Activated CD4-positive, alpha-beta T cell treated with anti-CD3 and anti-CD28 coated beads for 24 hours (primary cell): ENCODE data around the gene USP36.
"Not testable (repeated sequence)": the region's sequence is repeated elsewhere in the genome, so short reads cannot be mapped to it uniquely, and the experiment has no call there.

Experiments used
- DNase-seq, 2 donors: peaks; one replicate each; pipeline ENCODE4 v3.0.0-alpha.2; 2020; ENCODE audit warnings: low read depth in 2 of 2

The USP36 gene

DNA sequence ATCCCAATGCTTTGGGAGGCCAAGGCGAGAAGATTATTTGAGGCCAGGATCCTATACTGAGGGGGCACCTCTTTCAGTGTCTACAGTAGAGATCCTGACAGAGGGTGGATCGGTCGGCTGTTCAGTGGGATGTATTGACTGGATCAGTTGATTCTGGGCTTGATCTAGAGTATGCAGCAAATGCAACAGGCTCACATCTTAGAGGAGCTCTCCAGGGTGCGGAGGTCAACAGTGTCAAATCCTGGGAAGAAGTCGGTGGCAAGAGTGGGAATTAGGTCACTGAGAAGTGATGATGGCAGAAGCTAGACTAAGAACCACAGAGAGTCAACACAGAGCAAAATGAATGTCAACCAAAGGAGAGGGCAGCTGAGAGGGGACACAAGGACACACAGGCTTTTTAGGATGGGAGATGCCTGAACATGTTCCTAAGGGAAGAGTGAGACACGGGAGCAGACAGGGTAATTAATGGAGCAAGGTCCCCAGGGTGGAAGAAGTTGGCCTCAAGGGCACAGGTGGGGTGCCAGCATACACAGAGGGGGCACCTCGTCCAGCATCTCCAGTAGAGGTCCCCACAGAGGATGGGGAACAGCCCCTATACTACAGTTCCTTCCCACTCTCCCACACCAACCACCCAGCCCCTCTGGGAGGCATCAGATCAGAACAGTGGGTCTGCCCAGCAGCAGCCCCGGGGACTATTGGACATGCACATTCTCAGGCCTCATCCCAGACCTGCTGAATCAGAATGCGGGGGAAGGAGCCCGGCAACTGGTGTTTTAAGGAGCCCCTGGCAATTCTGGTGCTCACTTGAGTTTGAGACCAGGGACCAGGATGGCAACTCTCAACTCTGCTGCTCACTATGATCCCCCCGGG, 48.5 kb downstream of the USP36 start:
- DNase-seq = no peak

DNA sequence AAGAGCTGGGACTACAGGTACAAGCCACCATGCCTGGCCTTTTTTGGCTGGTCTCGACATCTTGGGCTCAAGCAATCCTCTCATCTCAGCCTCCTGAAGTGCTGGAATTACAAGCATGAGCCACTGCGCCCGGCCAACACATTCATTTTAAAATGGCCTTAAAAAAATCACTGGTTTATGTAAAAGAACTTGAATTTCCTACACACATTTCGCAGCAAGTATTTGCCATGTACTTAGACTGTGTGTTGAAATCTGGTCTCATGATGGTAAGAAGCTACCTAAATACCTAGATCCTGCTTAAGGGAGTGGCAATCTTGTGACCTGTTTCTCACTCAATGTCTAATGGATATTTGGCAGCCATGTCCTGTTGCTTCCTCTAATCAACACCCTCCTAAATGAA, 50.1 kb downstream of the USP36 start:
- no peak for DNase-seq

- DNase-seq = no peak
These were observed 50.9 kb downstream of the USP36 start for GRCh38 chr17:78789663-78790181.

- DNase-seq = no peak
These were observed 51.4 kb downstream of the USP36 start for GRCh38 chr17:78789149-78789662.

GRCh38 chr17:78788451-78788850, 52.2 kb downstream of the USP36 start:
- DNase-seq = no peak

DNA sequence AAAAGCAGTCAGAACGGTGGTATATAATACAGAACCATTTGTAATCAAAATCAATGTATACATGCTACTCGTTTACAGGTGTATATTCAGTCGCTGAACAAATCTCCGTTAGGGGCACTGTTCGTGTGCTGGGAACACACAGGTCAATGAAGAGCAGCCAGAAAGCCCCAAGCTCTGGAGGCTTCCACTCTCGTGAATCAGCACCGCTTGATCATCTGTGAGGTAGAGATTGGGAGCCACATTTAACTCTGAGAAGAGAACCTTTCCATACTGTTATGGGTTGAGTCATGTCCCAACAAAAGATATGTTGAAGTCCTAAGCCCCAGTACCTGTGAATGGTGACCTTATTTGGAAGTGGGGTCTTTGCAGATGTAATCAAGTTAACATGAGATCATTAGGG, 53.2 kb downstream of the USP36 start:
- DNase-seq = no peak

DNA sequence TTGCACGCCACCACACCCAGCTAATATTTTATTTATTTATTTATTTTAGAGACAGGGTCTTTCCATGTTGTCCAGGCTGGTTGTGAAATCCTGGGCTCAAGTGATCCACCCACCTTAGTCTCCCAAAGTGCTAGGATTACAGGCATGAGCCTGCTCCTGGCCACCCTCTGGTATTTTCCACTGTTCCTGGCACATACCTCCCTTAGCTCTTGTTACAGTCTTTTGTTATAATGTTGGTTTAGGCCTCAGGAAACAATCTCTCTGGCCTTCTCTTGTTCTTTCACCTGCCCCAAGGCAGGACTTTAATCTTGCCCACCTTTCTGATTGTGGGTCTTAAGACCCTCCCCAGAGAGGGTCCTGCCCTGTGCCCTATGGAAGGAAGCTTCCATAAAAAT, 55.0 kb downstream of the USP36 start:
- DNase-seq = no peak

DNA sequence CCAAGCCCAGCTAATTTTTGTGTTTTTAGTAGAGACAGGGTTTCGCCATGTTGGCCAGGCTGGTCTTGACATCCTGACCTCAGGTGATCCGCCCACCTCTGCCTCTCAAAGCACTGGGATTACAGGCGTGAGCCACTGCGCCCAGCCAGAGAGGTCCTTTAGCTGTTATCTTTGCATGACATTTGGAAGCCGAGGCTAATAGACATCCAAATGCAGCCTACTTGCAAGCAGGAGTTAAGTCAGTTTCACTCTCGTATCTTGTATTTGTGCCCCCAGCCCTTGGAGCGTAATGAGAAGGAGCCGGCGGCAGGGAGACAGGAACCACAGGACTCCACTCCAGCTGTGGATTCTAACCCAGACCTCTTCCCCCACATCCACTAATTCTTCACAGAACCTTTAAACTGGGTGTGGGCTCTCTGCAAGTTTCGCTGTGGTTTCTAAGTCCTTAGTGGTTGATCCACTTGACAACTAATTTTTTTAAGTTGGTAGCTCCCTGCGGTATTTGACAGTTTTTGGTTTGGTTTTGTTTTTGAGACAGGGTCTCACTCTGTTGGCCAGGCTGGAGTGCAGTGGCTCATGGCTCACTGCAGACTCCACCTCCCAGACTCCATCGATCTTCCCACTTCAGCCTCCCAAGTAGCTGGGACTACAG, 55.5 kb downstream of the USP36 start:
- no peak for DNase-seq

DNA sequence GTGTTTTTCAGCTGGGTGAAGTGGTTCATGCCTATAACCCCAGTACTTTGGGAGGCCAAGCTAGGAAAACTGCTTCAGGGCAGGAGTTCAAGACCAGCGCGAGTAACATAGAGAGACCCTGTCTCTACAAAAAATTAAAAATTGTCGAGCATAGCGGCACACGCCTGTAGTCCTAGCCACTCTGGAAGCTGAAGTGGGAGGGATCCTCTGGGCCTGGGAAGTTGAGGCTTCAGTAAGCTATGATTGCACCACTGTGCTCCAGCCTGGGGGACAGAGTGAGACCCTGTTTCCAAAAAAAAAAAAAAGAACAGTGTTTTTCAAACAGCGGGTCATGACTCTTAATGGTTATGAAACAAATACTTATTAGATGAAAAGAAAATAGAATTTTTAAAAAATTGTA, 56.3 kb downstream of the USP36 start:
- no peak for DNase-seq

DNA sequence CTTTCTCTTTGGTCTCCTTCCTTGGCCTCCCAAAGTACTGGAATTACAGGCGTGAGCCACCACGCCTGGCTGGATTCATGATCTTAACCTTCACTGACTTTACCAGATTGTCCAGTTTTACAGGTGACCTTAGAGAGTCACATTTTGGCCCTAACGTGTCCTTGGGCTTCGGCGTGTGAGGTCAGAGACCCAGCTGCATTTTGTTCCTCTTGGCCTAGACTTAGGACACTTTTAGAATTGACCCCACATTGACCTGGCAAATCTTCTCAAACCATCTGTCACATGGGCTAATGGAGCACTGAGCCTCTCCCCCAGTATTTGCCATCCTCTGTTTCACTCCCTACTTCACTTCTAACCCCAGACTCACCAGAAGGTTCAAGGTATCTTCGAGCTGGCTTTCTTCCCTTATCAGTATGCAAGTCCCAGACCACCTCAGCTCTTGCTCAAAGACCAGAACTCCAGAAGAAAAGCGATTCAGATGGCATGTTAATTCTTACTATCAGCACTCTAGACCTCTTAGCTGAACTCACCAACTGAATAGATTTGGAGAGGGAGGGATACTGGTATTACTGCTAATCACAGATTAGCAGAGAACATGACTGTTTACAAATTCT, 56.8 kb downstream of the USP36 start:
- DNase-seq = no peak

DNA sequence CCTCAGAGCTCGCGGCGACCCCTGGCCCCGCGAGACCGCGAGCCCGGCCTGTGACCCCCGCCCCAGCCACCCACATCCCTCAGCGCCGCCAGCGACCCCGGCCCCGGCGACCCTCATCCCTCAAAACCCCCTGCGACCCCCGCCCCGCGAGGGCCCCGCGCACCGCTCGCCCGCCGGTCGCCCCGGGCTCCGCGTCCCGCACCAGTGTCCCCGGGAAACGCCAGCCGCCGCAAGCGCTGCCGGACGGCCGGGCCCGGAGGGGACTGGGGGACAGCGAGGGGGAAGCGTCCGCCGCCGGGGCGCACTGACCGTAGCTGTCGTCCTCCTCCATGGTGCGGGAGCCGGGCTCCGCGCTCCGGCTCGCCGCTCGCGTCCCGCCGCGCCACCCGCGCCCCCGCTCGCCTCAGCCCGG, 58.7 kb downstream of the USP36 start, which contains the start of gene CYTH1:
CYTH1 (minus strand) TSS at position 381 of the 412 bp plus-strand sequence; CDS start at position 331, 50 bp downstream.
- no peak for DNase-seq

- no peak for DNase-seq
These were observed 59.3 kb downstream of the USP36 start for GRCh38 chr17:78781104-78781892.

DNA sequence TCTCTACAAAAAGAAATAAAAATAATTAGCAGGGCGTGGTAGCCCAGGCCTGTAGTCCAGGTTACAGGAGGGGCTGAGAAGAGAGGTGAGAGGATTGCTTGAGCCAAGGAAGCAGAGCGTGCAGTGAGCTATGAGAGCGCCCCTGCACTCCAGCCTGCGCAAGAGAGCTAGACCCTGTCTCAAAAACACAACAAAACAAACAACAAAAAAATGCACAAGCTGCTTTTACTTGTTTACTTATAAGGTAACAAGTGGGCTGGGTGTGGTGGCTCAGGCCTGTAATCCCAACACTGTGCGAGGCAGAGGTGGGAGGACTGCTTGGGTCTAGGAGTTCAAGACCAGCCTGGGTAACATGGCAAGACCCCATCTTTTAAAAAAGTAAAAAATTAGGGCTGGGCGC, 60.3 kb downstream of the USP36 start:
- no peak for DNase-seq

DNA sequence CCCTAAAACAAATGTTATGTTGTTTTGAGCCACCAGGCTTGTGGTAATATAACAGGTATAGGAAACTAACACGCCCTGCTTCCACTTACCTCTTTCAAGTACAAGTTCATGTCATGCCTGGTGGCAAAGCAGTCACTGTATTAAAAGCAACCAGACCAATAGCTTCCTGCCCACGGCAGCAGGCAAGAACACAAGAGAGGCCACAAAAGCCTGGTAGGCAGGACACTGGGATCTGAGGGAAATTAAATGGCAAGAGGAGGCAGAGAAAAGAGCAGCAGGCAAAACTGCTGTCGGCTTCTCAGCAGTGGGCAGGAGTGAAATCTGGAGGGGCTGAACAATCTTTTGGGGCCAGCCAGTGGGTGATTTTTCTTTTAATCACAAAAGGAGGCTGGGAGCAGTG, 60.8 kb downstream of the USP36 start:
- DNase-seq = no peak

DNA sequence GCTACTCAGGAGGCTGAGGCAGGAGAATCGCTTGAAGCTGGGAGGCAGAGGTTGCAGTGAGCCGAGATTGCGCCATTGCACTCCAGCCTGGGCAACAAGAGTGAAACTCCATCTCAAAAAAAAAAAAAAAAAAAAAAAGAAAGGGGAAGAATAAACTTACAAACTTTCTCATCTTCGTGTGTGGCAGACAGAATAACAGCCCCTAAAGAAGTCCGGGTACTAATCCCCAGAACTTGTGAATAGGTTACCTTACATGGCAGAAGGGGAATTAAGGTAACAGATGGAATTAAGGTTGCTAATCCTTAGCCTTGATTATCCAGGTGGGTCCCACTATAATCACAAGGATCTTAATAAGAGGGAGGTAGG, 61.3 kb downstream of the USP36 start:
- DNase-seq = not testable (repeated sequence)

DNA sequence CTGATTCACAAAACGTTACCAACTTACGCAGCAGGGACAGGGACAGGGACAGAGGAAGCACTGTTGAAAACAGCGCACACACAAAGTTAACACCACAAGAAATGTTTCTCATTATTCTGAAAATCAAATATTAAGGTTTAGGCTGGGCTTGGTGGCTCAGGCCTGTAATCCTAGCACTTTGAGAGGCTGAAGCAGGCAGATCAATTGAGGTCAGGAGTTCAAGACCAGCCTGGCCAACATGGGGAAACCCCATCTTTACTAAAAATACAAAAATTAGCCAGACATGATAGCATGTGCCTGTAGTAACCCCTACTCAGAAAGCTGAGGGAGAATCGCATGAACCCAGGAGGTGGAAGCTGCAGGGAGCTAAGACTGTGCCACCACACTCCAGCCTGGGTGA, 62.7 kb downstream of the USP36 start:
- DNase-seq = no peak

DNA sequence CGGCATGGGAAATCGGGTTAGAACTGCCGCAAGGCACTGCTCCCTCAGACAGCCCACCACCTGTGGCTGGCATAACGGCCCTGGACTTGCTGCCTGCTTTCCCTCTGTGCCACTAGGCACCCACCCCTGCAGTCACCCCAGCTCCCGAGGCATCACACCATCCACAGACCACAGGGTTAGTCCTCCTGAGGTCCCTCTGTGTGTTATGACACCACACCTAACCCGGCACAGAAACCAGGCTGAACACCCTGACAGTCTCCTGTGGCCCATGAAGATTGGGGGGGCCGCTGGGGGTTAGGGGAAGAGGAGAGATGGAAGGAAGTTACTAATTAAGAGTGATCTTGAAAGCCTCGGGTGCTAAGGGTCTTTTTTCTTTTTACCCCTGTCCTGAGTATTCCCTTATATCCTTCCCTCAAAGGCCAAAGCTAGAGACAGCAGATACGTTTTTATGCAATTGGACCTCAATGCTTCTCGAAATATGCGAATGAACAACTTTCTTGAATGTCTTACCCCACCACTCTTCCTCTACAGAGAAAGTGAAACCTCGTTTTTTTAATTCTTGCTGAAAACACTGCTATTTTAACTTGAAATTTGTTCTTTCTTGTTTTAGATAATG, 65.5 kb downstream of the USP36 start:
- peak; percentile 46 to 55 for DNase-seq

DNA sequence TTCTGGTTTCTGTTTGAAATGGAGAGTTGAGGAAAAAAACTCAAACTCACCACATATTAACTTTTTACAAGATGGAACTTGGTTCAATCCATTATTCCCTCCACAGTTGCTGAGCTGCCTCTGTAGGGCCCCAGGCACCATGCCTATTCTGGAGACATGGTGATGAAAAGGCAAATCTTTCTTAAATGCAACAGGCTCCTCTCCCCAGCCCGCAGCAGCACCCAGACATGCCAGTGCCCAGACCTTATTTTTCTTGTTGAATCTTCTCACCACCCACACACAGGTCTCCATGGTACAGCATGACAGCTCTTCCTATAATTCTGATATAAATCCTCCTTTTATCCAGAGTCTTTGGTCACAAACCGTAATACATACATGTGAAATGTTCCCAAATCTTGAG, 66.2 kb downstream of the USP36 start:
- DNase-seq = no peak

- DNase-seq = no peak
These were observed 68.7 kb downstream of the USP36 start for GRCh38 chr17:78771758-78772382.

GRCh38 chr17:78769196-78769773, 71.3 kb downstream of the USP36 start:
- DNase-seq = no peak
